Trophoblast cell (in vitro differentiated cells and primary cell): ENCODE results near the gene RPL22.

Experiments
- DNase-seq, 2 donors: peaks; one replicate each; pipeline ENCODE4 v3.0.0-alpha.2; 2016
- H2AFZ ChIP-seq: 2 replicates; pipeline ENCODE4 v1.6.1; 2013; ENCODE audit warnings: low read length, moderate library complexity, mild to moderate bottlenecking; ENCODE audit not compliant: insufficient read depth, poor library complexity
- H2AK5ac ChIP-seq: 2 replicates; pipeline ENCODE4 v1.6.1; 2013; ENCODE audit warnings: mild to moderate bottlenecking, low read length
- H2BK120ac ChIP-seq: 2 replicates; pipeline ENCODE4 v1.6.1; 2013; ENCODE audit warnings: low read length, mild to moderate bottlenecking, moderate library complexity; ENCODE audit not compliant: insufficient read depth, poor library complexity
- H2BK12ac ChIP-seq: 2 replicates; pipeline ENCODE4 v1.6.1; 2013; ENCODE audit warnings: mild to moderate bottlenecking, low read length, moderate library complexity
- H2BK5ac ChIP-seq: 2 replicates; pipeline ENCODE4 v1.6.1; 2013; ENCODE audit warnings: low read length, low read depth, moderate library complexity, mild to moderate bottlenecking; ENCODE audit not compliant: poor library complexity
- H3K14ac ChIP-seq: 2 replicates; pipeline ENCODE4 v1.6.1; 2013; ENCODE audit warnings: mild to moderate bottlenecking, low read length
- H3K18ac ChIP-seq: 2 replicates; pipeline ENCODE4 v1.6.1; 2013; ENCODE audit warnings: mild to moderate bottlenecking, low read length
- H3K23ac ChIP-seq: 2 replicates; pipeline ENCODE4 v1.6.1; 2013; ENCODE audit warnings: low read length
- H3K27ac ChIP-seq: 2 replicates; pipeline ENCODE4 v1.5.1; 2013; ENCODE audit warnings: low read depth, mild to moderate bottlenecking, inconsistent platforms, low read length, moderate library complexity
- H3K27me3 ChIP-seq: 2 replicates; pipeline ENCODE4 v1.6.1; 2013; ENCODE audit warnings: inconsistent platforms, mild to moderate bottlenecking, low read length, moderate library complexity; ENCODE audit not compliant: insufficient read depth
- H3K36me3 ChIP-seq, 2 experiments: 1 replicate in 1 of 2; 2 replicates in 1 of 2; pipeline ENCODE4 v1.6.1; 2013; ENCODE audit warnings: low read length in 2 of 2, mild to moderate bottlenecking in 2 of 2, moderate library complexity in 1 of 2; ENCODE audit not compliant: insufficient read depth in 2 of 2, control insufficient read depth in 1 of 2
- H3K4ac ChIP-seq: 2 replicates; pipeline ENCODE4 v1.6.1; 2013; ENCODE audit warnings: low read depth, mild to moderate bottlenecking, low read length, moderate library complexity
- H3K4me1 ChIP-seq, 2 experiments: 1 replicate in 1 of 2; 2 replicates in 1 of 2; pipeline ENCODE4 v1.6.1; 2013; ENCODE audit warnings: low read length in 2 of 2, mild to moderate bottlenecking in 2 of 2, moderate library complexity in 1 of 2; ENCODE audit not compliant: insufficient read depth in 2 of 2, control insufficient read depth in 1 of 2
- H3K4me2 ChIP-seq: 2 replicates; pipeline ENCODE4 v1.6.1; 2013; ENCODE audit warnings: inconsistent platforms, mild to moderate bottlenecking, low read length, moderate library complexity
- H3K4me3 ChIP-seq: 2 replicates; pipeline ENCODE4 v1.5.1; 2013; ENCODE audit warnings: mild to moderate bottlenecking, low read depth, low read length, inconsistent platforms
- H3K79me1 ChIP-seq: one replicate; pipeline ENCODE4 v1.6.1; 2013; ENCODE audit warnings: low read length
- H3K79me2 ChIP-seq: 2 replicates; pipeline ENCODE4 v1.6.1; 2013; ENCODE audit warnings: low read length, mild to moderate bottlenecking; ENCODE audit not compliant: control insufficient read depth, insufficient read depth, poor library complexity
- H3K9ac ChIP-seq: 2 replicates; pipeline ENCODE4 v1.6.1; 2013; ENCODE audit warnings: mild to moderate bottlenecking, low read length
- H3K9me3 ChIP-seq: 2 replicates; pipeline ENCODE4 v1.6.1; 2013; ENCODE audit warnings: low read depth, mild to moderate bottlenecking, control low read depth, inconsistent platforms, low read length; ENCODE audit not compliant: insufficient read depth
- H4K12ac ChIP-seq: 2 replicates; pipeline ENCODE4 v1.6.1; 2013; ENCODE audit warnings: low read depth, mild to moderate bottlenecking, low read length, moderate library complexity
- H4K8ac ChIP-seq: 2 replicates; pipeline ENCODE4 v1.6.1; 2013; ENCODE audit warnings: low read depth, mild to moderate bottlenecking, low read length, moderate library complexity
- H4K91ac ChIP-seq: one replicate; pipeline ENCODE4 v1.6.1; 2013; ENCODE audit warnings: low read depth, mild to moderate bottlenecking, low read length, moderate library complexity
- WGBS: extraction: QIAGEN DNeasy Blood & Tissue Kit; methylation state at CpG from one replicate; pipeline ENCODE4 v1.1.7; 2013; ENCODE audit warnings: missing lambda C conversion rate; ENCODE audit not compliant: insufficient read length, insufficient coverage; ENCODE audit errors: extremely low coverage; 5-methylcytosine and 5-hydroxymethylcytosine counted together

RPL22 gene

GRCh38 chr1:6163973-6164617, 35.3 kb downstream of the RPL22 start:
- Histone ChIP-seq H2BK12ac (no peak overlapping the region), H3K27ac (no peak overlapping the region), H4K12ac (no peak overlapping the region), H3K4me1 (peaks cover 0 to 2% of the 10 kb centered on the region in 2 experiments), H3K27me3 (no peaks in the 10 kb centered on the region), H3K14ac (no peak overlapping the region), H4K8ac (no peak overlapping the region), H3K4ac (no peak overlapping the region), H3K18ac (no peak overlapping the region), H2BK120ac (no peak overlapping the region), H3K9me3 (no peaks in the 10 kb centered on the region), H2AFZ (no peak overlapping the region), H2AK5ac (no peak overlapping the region), H2BK5ac (no peak overlapping the region), H3K9ac (no peak overlapping the region), H3K4me2 (no peak overlapping the region), H3K36me3 (no peaks in the 10 kb centered on the region), H3K4me3 (no peak overlapping the region), H3K79me2 (no peaks in the 10 kb centered on the region), H4K91ac (no peak overlapping the region), H3K79me1 (no peaks in the 10 kb centered on the region), H3K23ac (no peak overlapping the region)
- no CpG with 5 or more reads among the region's 19 CpGs for WGBS
- no peak for DNase-seq

- no peaks in the 10 kb centered on the region for H3K79me2 ChIP-seq
Measured at GRCh38 chr1:6163191-6163972, 36.0 kb downstream of the RPL22 start.

DNA sequence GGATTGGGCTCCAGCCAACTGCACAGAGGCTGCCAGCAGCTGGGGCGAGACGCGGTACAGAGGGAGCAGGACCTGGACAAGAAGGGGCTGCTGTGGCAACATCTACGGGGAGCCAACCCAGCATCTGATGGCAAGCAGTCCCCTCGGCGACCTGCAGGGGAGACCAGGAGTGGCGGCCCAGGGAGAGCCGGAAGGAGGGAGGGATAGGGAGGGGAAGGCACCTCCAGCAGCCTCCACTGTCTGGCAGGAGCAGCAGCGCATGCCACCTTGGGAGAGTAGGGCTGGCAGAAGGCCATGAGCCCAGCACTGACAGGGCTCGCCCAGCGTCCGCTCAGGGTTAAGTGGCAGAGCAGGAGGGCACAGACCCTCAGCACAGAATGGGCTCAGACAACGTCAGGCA, 36.6 kb downstream of the RPL22 start:
- no peak overlapping the region for H2AFZ ChIP-seq
- no peak overlapping the region for H4K8ac ChIP-seq
- no peak overlapping the region for H4K12ac ChIP-seq
- H3K4ac ChIP-seq = no peak overlapping the region
- no CpG with 5 or more reads among the region's 13 CpGs for WGBS
- H2AK5ac ChIP-seq = no peak overlapping the region
- no peaks in the 10 kb centered on the region for H3K36me3 ChIP-seq
- H3K18ac ChIP-seq = no peak overlapping the region
- H3K27ac ChIP-seq = no peak overlapping the region
- no peaks in the 10 kb centered on the region for H3K79me1 ChIP-seq
- peaks cover 0 to 2% of the 10 kb centered on the region in 2 experiments for H3K4me1 ChIP-seq
- H2BK5ac ChIP-seq = no peak overlapping the region
- no peak overlapping the region for H4K91ac ChIP-seq
- DNase-seq = no peak
- H3K23ac ChIP-seq = no peak overlapping the region
- no peaks in the 10 kb centered on the region for H3K9me3 ChIP-seq
- H3K27me3 ChIP-seq = no peaks in the 10 kb centered on the region
- no peak overlapping the region for H2BK120ac ChIP-seq
- no peak overlapping the region for H3K4me3 ChIP-seq
- no peaks in the 10 kb centered on the region for H3K79me2 ChIP-seq
- H3K9ac ChIP-seq = no peak overlapping the region
- no peak overlapping the region for H3K4me2 ChIP-seq
- no peak overlapping the region for H3K14ac ChIP-seq
- no peak overlapping the region for H2BK12ac ChIP-seq

More at GRCh38 chr1:6163191-6163972, 36.0 kb downstream of the RPL22 start:
- Histone ChIP-seq H2AK5ac (no peak overlapping the region), H2AFZ (no peak overlapping the region), H4K12ac (no peak overlapping the region), H3K4ac (no peak overlapping the region), H3K9ac (no peak overlapping the region), H2BK120ac (no peak overlapping the region), H3K4me1 (peaks cover 0 to 2% of the 10 kb centered on the region in 2 experiments), H3K27me3 (no peaks in the 10 kb centered on the region), H3K14ac (no peak overlapping the region), H3K9me3 (no peaks in the 10 kb centered on the region), H3K18ac (no peak overlapping the region), H3K79me1 (no peaks in the 10 kb centered on the region), H3K36me3 (no peaks in the 10 kb centered on the region), H4K91ac (no peak overlapping the region), H3K27ac (no peak overlapping the region), H3K4me2 (no peak overlapping the region), H2BK12ac (no peak overlapping the region), H4K8ac (no peak overlapping the region), H3K4me3 (no peak overlapping the region), H3K23ac (no peak overlapping the region), H2BK5ac (no peak overlapping the region)
- WGBS = no CpG with 5 or more reads among the region's 15 CpGs
- DNase-seq = no peak

GRCh38 chr1:6162341-6162740, 37.1 kb downstream of the RPL22 start:
- Histone ChIP-seq H3K18ac (no peak overlapping the region), H3K79me1 (no peaks in the 10 kb centered on the region), H3K23ac (no peak overlapping the region), H3K4me2 (no peak overlapping the region), H4K8ac (no peak overlapping the region), H3K27me3 (no peaks in the 10 kb centered on the region), H3K4me3 (no peak overlapping the region), H4K91ac (no peak overlapping the region), H4K12ac (no peak overlapping the region), H3K9ac (no peak overlapping the region), H3K14ac (no peak overlapping the region), H2AFZ (no peak overlapping the region), H3K36me3 (no peaks in the 10 kb centered on the region), H3K27ac (no peak overlapping the region), H2BK120ac (no peak overlapping the region), H3K4ac (no peak overlapping the region), H2AK5ac (no peak overlapping the region), H3K79me2 (no peaks in the 10 kb centered on the region), H3K4me1 (peaks cover 3 to 4% of the 10 kb centered on the region in 2 experiments), H2BK5ac (no peak overlapping the region), H3K9me3 (no peaks in the 10 kb centered on the region), H2BK12ac (no peak overlapping the region)
- no peak for DNase-seq
- WGBS = no CpG with 5 or more reads among the region's 7 CpGs
